RWPE1 (cell line): ENCODE results near the gene CBFA2T2.
"Not testable (repeated sequence)": the region's sequence is repeated elsewhere in the genome, so short reads cannot be mapped to it uniquely, and the experiment has no call there.

Source experiments
- CTCF ChIA-PET: fragments of 350-600 bp; sonication (Branson Sonifier 250); formaldehyde crosslinking; extraction: SDS; loops from one replicate; lab custom pipeline; 2021; lab: Yijun Ruan, JAX
- POLR2A ChIA-PET: fragments of 400-600 bp; formaldehyde crosslinking; extraction: SDS; loops from one replicate; lab custom pipeline; 2020; ENCODE audit warnings: antibody characterized with exemption; ENCODE audit not compliant: low non-redundant PET; lab: Yijun Ruan, JAX
- DNase-seq: peaks from one replicate; pipeline ENCODE4 v3.0.0; 2012; ENCODE audit warnings: low spot score
- H3K27ac ChIP-seq: fragments of 450-650 bp; 2 replicates; pipeline ENCODE4 v1.5.1; 2017
- CTCF ChIP-seq: fragments of 450-650 bp; conservative IDR thresholded peaks from 2 replicates; pipeline ENCODE4 v1.5.1; 2017; ENCODE audit warnings: low read depth, mild to moderate bottlenecking

Gene CBFA2T2

DNA sequence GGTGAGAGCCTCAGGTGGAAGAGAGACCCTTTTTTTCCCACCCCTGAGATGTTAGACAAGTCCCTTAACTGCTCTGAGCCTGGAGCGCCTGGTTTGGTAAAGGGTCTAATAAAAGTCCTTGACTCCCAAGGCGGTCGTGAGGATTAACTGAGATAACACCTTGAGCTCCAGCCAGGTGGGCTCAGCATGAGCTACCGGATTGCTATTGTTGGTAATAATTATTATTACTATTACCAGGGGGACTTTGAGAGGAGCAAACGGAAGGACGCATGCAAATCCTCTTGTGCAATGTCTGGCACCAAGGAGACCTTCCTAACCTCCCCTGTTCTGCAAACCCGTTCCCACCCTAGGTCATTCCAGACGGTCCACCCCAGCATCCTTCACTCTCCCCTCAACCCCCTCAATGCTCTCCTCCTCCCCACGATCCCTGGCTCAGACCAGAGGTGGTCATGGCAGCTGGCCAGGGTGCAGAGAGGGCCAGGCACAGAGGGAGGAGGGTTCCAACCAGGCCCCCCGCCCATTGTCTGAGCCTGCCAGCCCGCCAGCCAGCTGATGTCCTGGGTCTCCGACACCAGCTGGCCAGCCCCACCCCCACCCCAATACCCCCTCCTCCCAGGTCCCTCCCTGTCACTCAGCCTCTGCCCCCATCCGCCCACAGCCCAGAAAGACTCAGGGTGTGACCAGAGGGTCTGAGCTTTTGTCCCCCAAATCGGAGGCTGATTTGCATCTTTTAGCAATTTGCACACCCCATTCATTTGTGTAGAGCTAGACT lies 14.3 kb upstream of the CBFA2T2 start:
- ChIA-PET CTCF (interaction anchor here (0.6 kb wide), 2 partner anchors 12 to 194 kb away, joined by 3 read pairs; no protein-coding TSS in a partner anchor), POLR2A (interaction anchor here (0.5 to 0.6 kb wide), 2 partner anchors 218 to 989 kb away, joined by 3 to 4 read pairs; no protein-coding TSS in a partner anchor)
- no peak overlapping the region for H3K27ac ChIP-seq
- no peak for DNase-seq
- TF ChIP-seq CTCF, result no peak

DNA sequence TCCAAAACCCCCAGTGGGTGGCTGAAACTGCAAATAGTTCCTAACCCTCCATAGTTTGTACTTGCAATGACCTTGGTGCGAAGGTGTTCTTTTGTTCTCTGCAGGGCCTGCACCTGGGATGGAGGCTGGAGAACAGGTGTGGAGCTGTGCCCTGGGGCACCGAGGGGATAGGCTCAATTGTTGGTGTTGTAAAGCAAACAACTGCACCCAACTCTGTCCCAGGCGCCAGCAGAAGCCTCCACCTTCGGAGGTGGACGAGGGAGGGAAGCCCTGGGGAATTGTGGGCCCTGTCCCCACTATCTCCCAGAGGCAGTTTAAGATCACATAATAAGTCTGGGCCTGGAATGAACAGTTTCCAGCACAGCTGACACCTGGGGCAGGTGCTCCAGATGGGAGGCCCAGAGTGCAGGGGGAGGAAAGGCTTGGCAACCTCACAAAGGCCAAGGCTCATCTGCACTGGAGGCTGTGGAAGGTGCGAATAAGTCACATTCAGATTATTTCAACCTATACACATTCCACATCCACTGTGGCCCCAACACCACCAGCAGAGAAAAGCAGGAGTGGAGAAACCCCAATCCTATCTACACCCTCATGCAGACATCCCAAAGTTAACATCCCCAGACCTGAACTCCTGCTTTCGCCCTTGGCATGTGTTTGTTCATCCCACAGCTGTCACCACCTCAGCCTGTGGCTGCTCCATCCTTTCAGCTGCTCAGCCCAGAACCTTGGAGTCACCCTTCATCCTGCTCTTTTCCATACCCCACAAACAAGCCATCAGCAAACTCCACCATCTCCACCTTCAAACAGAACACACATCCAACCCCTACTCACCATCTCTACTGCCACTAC lies 12.3 kb upstream of the CBFA2T2 start:
- ChIA-PET POLR2A (no interaction called here), CTCF (interaction anchor here (0.6 kb wide), 1 partner anchor 659 kb away, joined by 3 read pairs; no protein-coding TSS in a partner anchor)
- no peak for DNase-seq
- no peak overlapping the region for H3K27ac ChIP-seq
- no peak for TF ChIP-seq CTCF

- TF ChIP-seq CTCF, result no peak
- ChIA-PET POLR2A (no interaction called here), CTCF (interaction anchor here (0.6 to 1.4 kb wide), 2 partner anchors 22 to 95 kb away, joined by 3 to 5 read pairs; no protein-coding TSS in a partner anchor)
- no peak overlapping the region for H3K27ac ChIP-seq
- DNase-seq, result no peak
Observed at GRCh38 chr20:33480048-33480447, 9.8 kb upstream of the CBFA2T2 start.

- TF ChIP-seq CTCF, result no peak
- ChIA-PET POLR2A (no interaction called here), CTCF (no interaction called here)
- H3K27ac ChIP-seq, result no peak overlapping the region
- DNase-seq, result no peak
Observed at GRCh38 chr20:33481431-33481941, 8.4 kb upstream of the CBFA2T2 start.

DNA sequence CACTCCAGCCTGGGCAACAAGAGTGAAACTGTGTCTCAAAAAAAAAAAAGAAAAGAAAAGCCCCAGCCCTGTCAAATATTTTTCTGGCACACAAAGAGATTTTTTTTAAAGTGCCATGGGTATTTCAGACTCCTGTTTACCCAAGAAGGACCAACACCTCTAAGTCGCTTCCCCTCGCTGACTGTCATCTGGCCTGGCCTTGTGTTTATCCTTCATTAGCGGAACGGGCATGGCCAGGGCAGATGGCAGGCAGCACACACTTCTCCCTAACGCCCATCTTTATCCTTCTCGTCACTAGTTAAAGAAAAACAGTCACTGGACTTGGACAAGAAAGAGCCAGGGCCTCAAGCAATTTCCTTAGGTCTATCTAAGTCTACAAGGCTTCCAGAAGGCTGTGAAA lies 7.3 kb upstream of the CBFA2T2 start:
- ChIA-PET CTCF (no interaction called here), POLR2A (interaction anchor here (0.7 kb wide), 1 partner anchor 82 kb away, joined by 4 read pairs; no protein-coding TSS in a partner anchor)
- DNase-seq, result no peak
- no peak for TF ChIP-seq CTCF
- H3K27ac ChIP-seq, result no peak overlapping the region

DNA sequence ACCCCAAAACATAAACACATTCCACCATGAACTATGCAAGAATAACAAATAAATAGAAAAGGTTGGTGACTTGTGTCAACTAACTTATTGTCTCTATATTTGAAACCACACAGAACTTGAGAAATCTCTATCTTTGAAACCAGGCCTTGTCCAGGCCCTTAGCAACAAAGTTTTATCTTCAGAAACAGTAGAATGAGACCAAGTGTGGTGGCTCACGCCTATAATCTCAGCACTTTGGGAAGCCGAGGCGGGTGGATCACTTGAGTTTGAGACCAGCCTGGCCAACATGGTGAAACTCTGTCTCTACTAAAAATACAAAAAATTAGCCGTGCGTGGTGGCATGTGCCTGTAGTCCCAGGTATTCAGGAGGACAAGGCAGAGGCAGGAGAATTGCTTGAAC lies 6.7 kb upstream of the CBFA2T2 start:
- POLR2A ChIA-PET, H3K27ac ChIP-seq, DNase-seq: not testable (repeated sequence)
- CTCF ChIA-PET, result interaction anchor here (0.6 kb wide), 1 partner anchor 192 kb away, joined by 3 read pairs; no protein-coding TSS in a partner anchor
